ENCODE data around the gene TAF5. TPM values are rescaled to one million over a fixed set of nuclear protein-coding genes. Genes with fewer than 3 reads are reported as not detected.

Gene TAF5
- total and polyA plus RNA-seq, 2 donors from 2014 or later: 1.5 to 2.5 TPM

DNA sequence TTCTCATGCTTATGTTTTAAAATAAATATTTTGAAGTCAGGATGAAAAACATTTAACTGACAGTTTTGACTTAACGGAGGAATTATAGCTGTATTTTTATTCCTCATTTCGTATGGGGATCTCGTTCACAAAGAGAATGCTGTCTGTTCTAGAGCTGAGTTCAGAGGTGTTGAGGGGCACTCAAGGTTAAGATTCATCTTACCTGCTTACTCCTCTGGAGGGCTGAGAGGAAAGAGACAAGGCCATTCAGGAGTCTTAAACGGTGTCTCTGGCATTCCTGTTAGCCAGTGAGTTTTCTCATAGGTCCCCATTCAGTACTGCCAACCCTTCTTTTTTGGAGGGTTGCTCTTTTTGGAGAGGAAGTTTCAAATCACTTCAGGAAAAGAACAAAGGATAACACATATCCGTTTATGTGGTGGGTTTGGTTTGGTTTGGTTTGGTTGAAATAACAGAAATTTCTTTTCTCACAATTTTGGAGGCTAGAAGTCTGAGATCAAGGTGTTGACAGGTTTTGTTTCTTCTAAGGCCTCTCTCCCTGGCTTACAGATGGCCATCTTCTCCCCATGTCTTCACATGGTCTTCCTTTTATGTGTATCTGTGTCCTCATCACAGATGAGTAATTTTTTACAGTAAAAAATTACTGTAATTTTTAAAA, 61.3 kb downstream of the TAF5 start:
- DNase-seq (no peak), FAIRE-seq (no peak)
- H3K4me1 ChIP-seq (ENCODE audit: control insufficient read depth in 2 of 3, insufficient read depth in 2 of 3, low read depth in 1 of 3, low read length in 3 of 3): no peaks in the 10 kb centered on the region
- no peak overlapping the region for H3K27ac ChIP-seq (ENCODE audit: low read depth in 2 of 2, low read length in 2 of 2)
- peaks cover 5 to 32% (median 30%) of the 10 kb centered on the region in 3 donors for H3K36me3 ChIP-seq (ENCODE audit: control insufficient read depth in 2 of 3, insufficient read depth in 3 of 3, low read length in 3 of 3)
- H3K9me3 ChIP-seq (ENCODE audit: control insufficient read depth in 2 of 3, insufficient read depth in 1 of 3, low read length in 3 of 3): no peaks in the 10 kb centered on the region
- TF ChIP-seq, protein P1, sequence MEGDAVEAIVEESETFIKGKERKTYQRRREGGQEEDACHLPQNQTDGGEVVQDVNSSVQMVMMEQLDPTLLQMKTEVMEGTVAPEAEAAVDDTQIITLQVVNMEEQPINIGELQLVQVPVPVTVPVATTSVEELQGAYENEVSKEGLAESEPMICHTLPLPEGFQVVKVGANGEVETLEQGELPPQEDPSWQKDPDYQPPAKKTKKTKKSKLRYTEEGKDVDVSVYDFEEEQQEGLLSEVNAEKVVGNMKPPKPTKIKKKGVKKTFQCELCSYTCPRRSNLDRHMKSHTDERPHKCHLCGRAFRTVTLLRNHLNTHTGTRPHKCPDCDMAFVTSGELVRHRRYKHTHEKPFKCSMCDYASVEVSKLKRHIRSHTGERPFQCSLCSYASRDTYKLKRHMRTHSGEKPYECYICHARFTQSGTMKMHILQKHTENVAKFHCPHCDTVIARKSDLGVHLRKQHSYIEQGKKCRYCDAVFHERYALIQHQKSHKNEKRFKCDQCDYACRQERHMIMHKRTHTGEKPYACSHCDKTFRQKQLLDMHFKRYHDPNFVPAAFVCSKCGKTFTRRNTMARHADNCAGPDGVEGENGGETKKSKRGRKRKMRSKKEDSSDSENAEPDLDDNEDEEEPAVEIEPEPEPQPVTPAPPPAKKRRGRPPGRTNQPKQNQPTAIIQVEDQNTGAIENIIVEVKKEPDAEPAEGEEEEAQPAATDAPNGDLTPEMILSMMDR (IDR thresholded peaks at IDR 0.05; ENCODE audit: borderline replicate concordance, extremely low read depth, insufficient read depth): no peak
- H3K27me3 ChIP-seq (ENCODE audit: control insufficient read depth, insufficient read depth, low read length): no peaks in the 10 kb centered on the region
- intact Hi-C loops (cut with DNase I): no loop called here
- H3K9ac ChIP-seq (ENCODE audit: low read length in 3 of 3): no peak overlapping the region
- H3K4me3 ChIP-seq (ENCODE audit: low read length in 3 of 3): no peak overlapping the region

DNA sequence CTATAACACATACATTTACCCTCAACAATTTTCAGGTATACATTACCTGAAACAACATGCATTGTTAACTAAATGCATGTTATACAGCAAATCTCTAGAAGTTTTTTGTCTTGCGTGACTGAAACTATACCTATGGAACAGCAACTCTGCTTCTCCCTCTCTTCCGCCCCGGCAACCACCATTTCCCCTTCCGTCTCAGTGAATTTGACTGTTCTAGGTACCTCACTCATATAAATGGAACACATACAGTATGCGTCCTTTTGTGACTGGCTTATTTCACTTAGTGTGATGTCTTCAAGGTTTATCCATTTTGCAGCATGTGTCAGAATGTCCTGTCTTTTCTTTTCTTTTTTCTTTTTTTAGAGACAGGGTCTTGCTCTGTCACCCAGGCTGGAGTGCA, 61.9 kb downstream of the TAF5 start:
- DNase-seq (no peak), FAIRE-seq (no peak)
- TF ChIP-seq, protein P1 (IDR thresholded peaks at IDR 0.05; ENCODE audit: borderline replicate concordance, extremely low read depth, insufficient read depth): no peak
- H3K9me3 ChIP-seq (ENCODE audit: control insufficient read depth in 2 of 3, insufficient read depth in 1 of 3, low read length in 3 of 3): no peaks in the 10 kb centered on the region
- no peak overlapping the region for H3K9ac ChIP-seq (ENCODE audit: low read length in 3 of 3)
- no peaks in the 10 kb centered on the region for H3K27me3 ChIP-seq (ENCODE audit: control insufficient read depth, insufficient read depth, low read length)
- intact Hi-C loops (cut with DNase I): no loop called here
- H3K27ac ChIP-seq (ENCODE audit: low read depth in 2 of 2, low read length in 2 of 2): no peak overlapping the region
- H3K36me3 ChIP-seq (ENCODE audit: control insufficient read depth in 2 of 3, insufficient read depth in 3 of 3, low read length in 3 of 3): peaks cover 5 to 32% (median 24%) of the 10 kb centered on the region in 3 donors
- H3K4me3 ChIP-seq (ENCODE audit: low read length in 3 of 3): no peak overlapping the region
- no peaks in the 10 kb centered on the region for H3K4me1 ChIP-seq (ENCODE audit: control insufficient read depth in 2 of 3, insufficient read depth in 2 of 3, low read depth in 1 of 3, low read length in 3 of 3)

DNA sequence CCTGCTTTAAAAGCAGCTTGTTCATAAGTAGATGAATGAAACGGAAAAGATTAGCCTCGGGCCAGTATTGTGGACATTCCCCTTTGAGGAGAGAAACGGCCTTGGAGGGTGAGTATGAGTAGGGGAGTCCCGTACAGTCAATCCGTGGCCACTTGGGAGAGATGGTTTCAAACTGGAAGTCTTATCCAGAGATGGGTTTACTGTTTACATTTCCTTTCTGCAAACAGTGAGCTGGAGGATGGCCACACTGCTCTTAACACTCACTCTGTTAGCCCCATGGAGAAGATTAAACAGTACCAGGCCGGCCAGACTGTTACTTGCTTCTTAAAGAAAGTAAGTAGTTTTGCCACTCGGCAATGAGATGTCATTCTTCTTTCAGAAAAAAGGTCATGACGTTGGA, 64.1 kb downstream of the TAF5 start:
- H3K4me1 ChIP-seq (ENCODE audit: control insufficient read depth in 2 of 3, insufficient read depth in 2 of 3, low read depth in 1 of 3, low read length in 3 of 3): no peaks in the 10 kb centered on the region
- TF ChIP-seq, protein P1 (IDR thresholded peaks at IDR 0.05; ENCODE audit: borderline replicate concordance, extremely low read depth, insufficient read depth): no peak
- peaks cover 3 to 30% (median 23%) of the 10 kb centered on the region in 3 donors for H3K36me3 ChIP-seq (ENCODE audit: control insufficient read depth in 2 of 3, insufficient read depth in 3 of 3, low read length in 3 of 3)
- DNase-seq (no peak), FAIRE-seq (no peak)
- H3K9ac ChIP-seq (ENCODE audit: low read length in 3 of 3): no peak overlapping the region
- no peak overlapping the region for H3K4me3 ChIP-seq (ENCODE audit: low read length in 3 of 3)
- no peaks in the 10 kb centered on the region for H3K9me3 ChIP-seq (ENCODE audit: control insufficient read depth in 2 of 3, insufficient read depth in 1 of 3, low read length in 3 of 3)
- intact Hi-C loops (cut with DNase I): no loop called here
- H3K27me3 ChIP-seq (ENCODE audit: control insufficient read depth, insufficient read depth, low read length): no peaks in the 10 kb centered on the region
- no peak overlapping the region for H3K27ac ChIP-seq (ENCODE audit: low read depth in 2 of 2, low read length in 2 of 2)

DNA sequence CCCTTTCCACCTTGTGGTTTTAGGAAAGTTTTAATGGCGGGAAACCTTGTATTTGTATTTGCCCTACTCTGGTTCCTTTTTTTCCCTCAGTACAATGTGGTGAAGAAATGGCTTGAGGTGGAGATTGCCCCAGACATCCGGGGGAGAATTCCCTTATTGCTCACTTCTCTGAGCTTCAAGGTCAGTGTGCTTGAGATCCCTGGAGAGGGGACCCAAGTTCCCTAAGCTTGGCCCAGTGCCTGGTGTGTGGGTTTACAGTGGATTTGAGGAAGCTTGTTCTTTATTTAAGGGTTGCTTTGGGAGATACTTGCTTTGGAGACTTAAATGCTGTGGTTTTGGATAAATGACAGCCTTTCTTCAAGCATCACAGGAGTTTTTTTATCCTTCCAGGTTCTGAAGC, 66.1 kb downstream of the TAF5 start:
- FAIRE-seq (no peak), DNase-seq (no peak)
- H3K4me3 ChIP-seq (ENCODE audit: low read length in 3 of 3): no peak overlapping the region
- H3K9ac ChIP-seq (ENCODE audit: low read length in 3 of 3): no peak overlapping the region
- H3K27ac ChIP-seq (ENCODE audit: low read depth in 2 of 2, low read length in 2 of 2): no peak overlapping the region
- intact Hi-C loops (cut with DNase I): no loop called here
- TF ChIP-seq, protein P1 (IDR thresholded peaks at IDR 0.05; ENCODE audit: borderline replicate concordance, extremely low read depth, insufficient read depth): no peak
- peaks cover 3 to 32% (median 23%) of the 10 kb centered on the region in 3 donors for H3K36me3 ChIP-seq (ENCODE audit: control insufficient read depth in 2 of 3, insufficient read depth in 3 of 3, low read length in 3 of 3)
- no peaks in the 10 kb centered on the region for H3K27me3 ChIP-seq (ENCODE audit: control insufficient read depth, insufficient read depth, low read length)
- H3K9me3 ChIP-seq (ENCODE audit: control insufficient read depth in 2 of 3, insufficient read depth in 1 of 3, low read length in 3 of 3): no peaks in the 10 kb centered on the region
- no peaks in the 10 kb centered on the region for H3K4me1 ChIP-seq (ENCODE audit: control insufficient read depth in 2 of 3, insufficient read depth in 2 of 3, low read depth in 1 of 3, low read length in 3 of 3)
